Stimulated activated CD8-positive, alpha-beta memory T cell treated with anti-CD3 and anti-CD28 coated beads, Interleukin-4, amount 100 ng/mL, for 4 hours (primary cell): ENCODE data around the gene HPS6.
"Not testable (repeated sequence)": the region's sequence is repeated elsewhere in the genome, so short reads cannot be mapped to it uniquely, and the experiment has no call there.

ENCODE experiments used
- DNase-seq, 2 donors: peaks; one replicate each; pipeline ENCODE4 v3.0.0-alpha.2; 2020; ENCODE audit warnings: low read depth in 2 of 2, low spot score in 1 of 2

HPS6 gene

GRCh38 chr10:102064868-102065560, at the start of gene HPS6:
HPS6 (plus strand) TSS chr10:102065349; CDS start chr10:102065475, 126 bp downstream.
- DNase-seq: peak; percentile 62 to 82

- no peak for DNase-seq
Observed at GRCh38 chr10:102016416-102016815, 48.7 kb upstream of the HPS6 start.

GRCh38 chr10:102017295-102017694, 47.9 kb upstream of the HPS6 start:
- no peak for DNase-seq

GRCh38 chr10:102020938-102021337, 44.2 kb upstream of the HPS6 start:
- no peak for DNase-seq

GRCh38 chr10:102024799-102025198, 40.4 kb upstream of the HPS6 start:
- no peak for DNase-seq

GRCh38 chr10:102027261-102027660, 37.9 kb upstream of the HPS6 start:
- no peak for DNase-seq

GRCh38 chr10:102033787-102034186, 31.4 kb upstream of the HPS6 start:
- no peak for DNase-seq

- DNase-seq: not testable (repeated sequence)
Observed at GRCh38 chr10:102035807-102036206, 29.3 kb upstream of the HPS6 start.

GRCh38 chr10:102038410-102038809, 26.7 kb upstream of the HPS6 start:
- no peak for DNase-seq

- no peak for DNase-seq
Observed at GRCh38 chr10:102040305-102041050, 24.7 kb upstream of the HPS6 start.

- no peak for DNase-seq
Observed at GRCh38 chr10:102045292-102045691, 19.9 kb upstream of the HPS6 start.

GRCh38 chr10:102046095-102046494, 19.1 kb upstream of the HPS6 start:
- DNase-seq: no peak

GRCh38 chr10:102054881-102055646, 10.1 kb upstream of the HPS6 start:
- not testable (repeated sequence) for DNase-seq

GRCh38 chr10:102055647-102056419, 9.3 kb upstream of the HPS6 start, which contains the start of gene ARMH3:
ARMH3 (minus strand) TSS chr10:102056173; CDS start chr10:102040114, 16,059 bp downstream.
- peak; percentile 56 to 76 for DNase-seq

- no peak for DNase-seq
Observed at GRCh38 chr10:102059987-102060386, 5.2 kb upstream of the HPS6 start.

GRCh38 chr10:102064503-102064867, 664 bp upstream of the HPS6 start:
- no peak for DNase-seq

- DNase-seq: no peak
Observed at GRCh38 chr10:102065561-102066398, 631 bp downstream of the HPS6 start.

GRCh38 chr10:102066399-102067088, 1.4 kb downstream of the HPS6 start:
- no peak for DNase-seq

GRCh38 chr10:102067091-102067916, 2.2 kb downstream of the HPS6 start:
- DNase-seq: no peak
